Testis (tissue), 3 donors: ENCODE data around the gene LPO. TPM values are rescaled to one million over a fixed set of nuclear protein-coding genes. Genes with fewer than 3 reads are reported as not detected.
A peak's percentile ranks its signal among the peaks of the same experiment; 100 is the strongest.

Experiments
- DNase-seq: peaks from one replicate; pipeline ENCODE4 v3.0.0-alpha.2; 2019
- H3K27ac ChIP-seq, 2 donors: fragments of 200-600 bp; sonication (generic); one replicate each; pipeline ENCODE4 v1.5.1; 2019
- H3K27me3 ChIP-seq: fragments of 200-600 bp; sonication (generic); one replicate; pipeline ENCODE4 v1.5.1; 2019
- H3K36me3 ChIP-seq: fragments of 200-600 bp; sonication (generic); one replicate; pipeline ENCODE4 v1.5.1; 2017; ENCODE audit warnings: low read depth; ENCODE audit errors: missing control alignments
- H3K4me1 ChIP-seq: fragments of 200-600 bp; sonication (generic); one replicate; pipeline ENCODE4 v1.5.1; 2019
- H3K4me3 ChIP-seq, 2 donors: fragments of 200-600 bp; sonication (generic); one replicate each; pipeline ENCODE4 v1.5.1; 2017 to 2019
- H3K9me3 ChIP-seq: fragments of 200-600 bp; sonication (generic); one replicate; pipeline ENCODE4 v1.5.1; 2017
- CTCF ChIP-seq, 3 experiments: fragments of 450-650 bp in 2 of 3; fragments of 200-600 bp in 1 of 3; sonication (generic) in 1 of 3; IDR thresholded peaks; one replicate each; pipeline ENCODE4 v1.5.1; 2016 to 2019; ENCODE audit warnings: antibody characterized with exemption in 3 of 3, mild to moderate bottlenecking in 2 of 3, moderate library complexity in 1 of 3
- POLR2A ChIP-seq: fragments of 450-650 bp; IDR thresholded peaks from one replicate; pipeline ENCODE4 v1.6.1; 2017; ENCODE audit warnings: antibody characterized with exemption, mild to moderate bottlenecking, moderate library complexity
- WGBS, 2 donors: methylation state at CpG; one replicate each; pipeline ENCODE4 v1.1.5; 2018; 5-methylcytosine and 5-hydroxymethylcytosine counted together
- intact Hi-C: fragments of 100-400 bp; cut with DNase I; formaldehyde crosslinking; loops from one replicate; pipeline ENCODE4 v1.15.1; 2023; ENCODE audit warnings: low total_unique reads
- polyA plus RNA-seq: library from polyadenylated mRNA; stranded (reverse); fragments of 350-450 nt; fragmentation: Illumina TruSeq; extraction: RNeasy Lipid Tissue Mini Kit (QIAGEN cat#74804); gene quantifications from one replicate; pipeline ENCODE4 v1.2.3, GENCODE V29; 2014; ENCODE audit warnings: low read depth, low replicate concordance; ENCODE audit not compliant: insufficient read depth
- total RNA-seq, 2 donors: library from RNA; depleted of rRNA; stranded (reverse); fragments of >200 nt; gene quantifications; one replicate each; pipeline ENCODE4 v1.2.3, GENCODE V29; 2016

The LPO gene
- total and polyA plus RNA-seq, 3 donors from 2014 or later: 1.8 to 2.7 (median 2.0) TPM

GRCh38 chr17:58193641-58194255 is 44.6 kb upstream of the LPO start:
- intact Hi-C loops: no loop called here
- WGBS, 2 donors: 66 to 84% methylated on average over 13 to 18 of the region's 18 CpGs
- no peaks in the 10 kb centered on the region for H3K4me1 ChIP-seq
- H3K27me3 ChIP-seq: no peaks in the 10 kb centered on the region
- no peaks in the 10 kb centered on the region for H3K36me3 ChIP-seq
- H3K4me3 ChIP-seq: no peak overlapping the region
- H3K27ac ChIP-seq: no peak overlapping the region
- H3K9me3 ChIP-seq: no peaks in the 10 kb centered on the region
- no peak for DNase-seq
- TF ChIP-seq POLR2A: no peak
- no peak for TF ChIP-seq CTCF (IDR thresholded peaks at IDR 0.05)

DNA sequence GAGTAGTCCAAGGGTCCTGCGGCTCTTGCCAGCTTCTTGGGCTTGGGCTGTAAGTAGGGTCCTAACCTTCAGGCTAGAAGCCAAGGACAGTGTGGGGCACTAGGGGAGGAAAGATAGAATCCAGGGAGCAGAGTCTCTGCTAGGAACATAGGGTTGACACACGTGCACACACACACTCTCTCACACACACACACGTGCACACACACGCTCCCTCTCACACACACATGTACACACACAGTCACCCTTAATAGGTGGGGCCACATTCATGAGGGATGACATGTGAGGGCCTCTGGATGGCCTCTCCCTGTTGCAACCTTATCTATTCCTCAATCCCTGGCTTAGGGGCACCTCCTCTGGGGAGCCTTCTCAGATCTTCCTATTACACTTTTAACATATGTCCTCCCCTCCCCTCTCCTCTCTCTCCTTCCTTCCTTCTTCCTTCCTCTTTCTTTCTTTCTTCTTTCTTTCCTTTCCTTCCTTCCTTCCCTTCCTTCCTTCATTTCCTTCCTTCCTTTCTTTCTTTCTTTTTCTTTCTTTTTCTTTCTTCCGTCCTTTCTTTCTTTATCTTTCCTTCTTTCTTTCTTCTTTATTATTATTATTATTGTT is 42.8 kb upstream of the LPO start:
- Histone ChIP-seq H3K4me3 (no peak overlapping the region), H3K36me3 (no peaks in the 10 kb centered on the region), H3K27ac (no peak overlapping the region), H3K27me3 (no peaks in the 10 kb centered on the region), H3K9me3 (no peaks in the 10 kb centered on the region), H3K4me1 (no peaks in the 10 kb centered on the region)
- 80 to 84% methylated on average over 4 to 5 of the region's 5 CpGs for WGBS, 2 donors
- intact Hi-C loops: no loop called here
- TF ChIP-seq POLR2A (no peak), CTCF (IDR thresholded peaks at IDR 0.05) (no peak)
- no peak for DNase-seq

GRCh38 chr17:58196610-58197009 is 41.8 kb upstream of the LPO start:
- no peak for TF ChIP-seq POLR2A
- TF ChIP-seq CTCF (IDR thresholded peaks at IDR 0.05): no peak
- Histone ChIP-seq H3K27me3 (no peaks in the 10 kb centered on the region), H3K4me3 (no peak overlapping the region), H3K36me3 (no peaks in the 10 kb centered on the region), H3K9me3 (no peaks in the 10 kb centered on the region), H3K4me1 (no peaks in the 10 kb centered on the region), H3K27ac (no peak overlapping the region)
- intact Hi-C loops: no loop called here
- DNase-seq: no peak
- 86 to 88% methylated on average over 7 of the region's 7 CpGs for WGBS, 2 donors

DNA sequence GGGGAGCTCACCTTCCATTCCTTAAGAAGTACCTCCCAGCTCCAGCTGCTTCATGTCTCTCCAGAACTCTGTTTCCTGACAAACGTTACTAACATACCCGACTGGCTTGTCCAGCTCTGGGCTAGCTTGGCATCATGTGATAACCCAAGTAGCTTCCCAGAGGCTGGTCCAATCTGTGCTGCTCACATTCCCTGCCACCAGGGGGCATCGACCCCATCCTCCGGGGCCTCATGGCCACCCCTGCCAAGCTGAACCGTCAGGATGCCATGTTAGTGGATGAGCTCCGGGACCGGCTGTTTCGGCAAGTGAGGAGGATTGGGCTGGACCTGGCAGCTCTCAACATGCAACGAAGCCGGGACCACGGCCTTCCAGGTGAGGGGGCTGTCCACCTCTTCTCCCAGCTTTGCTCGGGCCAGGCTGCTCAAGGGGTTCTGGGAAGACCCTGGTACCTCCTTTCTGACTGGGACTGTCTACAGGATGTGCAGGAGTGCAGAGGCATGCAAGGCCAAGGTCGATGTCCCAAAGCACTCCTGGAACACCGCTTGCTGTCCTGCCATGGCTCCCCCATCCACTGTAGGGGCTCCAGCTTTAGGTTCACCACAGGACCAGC is 38.3 kb upstream of the LPO start:
- 54 to 58% methylated on average over 5 to 14 of the region's 14 CpGs for WGBS, 2 donors
- Histone ChIP-seq H3K36me3 (no peaks in the 10 kb centered on the region), H3K9me3 (no peaks in the 10 kb centered on the region), H3K4me1 (no peaks in the 10 kb centered on the region), H3K4me3 (no peak overlapping the region), H3K27me3 (no peaks in the 10 kb centered on the region), H3K27ac (no peak overlapping the region)
- TF ChIP-seq POLR2A: no peak
- TF ChIP-seq CTCF (IDR thresholded peaks at IDR 0.05): peak; percentile 19 to 52 (median 33)
- peak; percentile 68 for DNase-seq
- intact Hi-C loops: no loop called here
